ENCODE results near the gene CCDC121. TPM values are rescaled to one million over a fixed set of nuclear protein-coding genes. Genes with fewer than 3 reads are reported as not detected.
A peak's percentile ranks its signal among the peaks of the same experiment; 100 is the strongest.
"Not testable (repeated sequence)": the region's sequence is repeated elsewhere in the genome, so short reads cannot be mapped to it uniquely, and the experiment has no call there.

Gene CCDC121
- total RNA-seq, 2 experiments from 2014 or later: 0.11 to 0.44 TPM

- CTCF ChIA-PET: no interaction called here
- no peaks in the 10 kb centered on the region for H3K4me1 Mint-ChIP-seq
- H3K9me3 Mint-ChIP-seq (ENCODE audit: low read depth): no peaks in the 10 kb centered on the region
- H3K27me3 Mint-ChIP-seq: no peaks in the 10 kb centered on the region
- no peak overlapping the region for H3K4me3 Mint-ChIP-seq
- no peak overlapping the region for H3K27ac Mint-ChIP-seq
- ATAC-seq (no peak), DNase-seq (no peak)
- POLR2A ChIA-PET: interaction anchor here (0.6 kb wide), 1 partner anchor 15 kb away, joined by 3 read pairs; no protein-coding TSS in a partner anchor
- H3K36me3 Mint-ChIP-seq (ENCODE audit: low read depth): peaks cover 53% of the 10 kb centered on the region
- intact Hi-C loops (cut with DNase I, micrococcal nuclease): no loop called here
These were observed 13.5 kb downstream of the CCDC121 start for GRCh38 chr2:27615316-27615715.

GRCh38 chr2:27613985-27614384 is 14.8 kb downstream of the CCDC121 start:
- Mint-ChIP-seq H3K27me3 (no peaks in the 10 kb centered on the region), H3K36me3 (ENCODE audit: low read depth) (peaks cover 50% of the 10 kb centered on the region), H3K4me3 (no peak overlapping the region), H3K9me3 (ENCODE audit: low read depth) (no peaks in the 10 kb centered on the region), H3K4me1 (no peaks in the 10 kb centered on the region), H3K27ac (no peak overlapping the region)
- POLR2A ChIA-PET: interaction anchor here (0.5 to 0.7 kb wide), 2 partner anchors 68 to 211 kb away, joined by 3 to 8 read pairs; no protein-coding TSS in a partner anchor
- intact Hi-C loops (cut with DNase I, micrococcal nuclease): no loop called here
- CTCF ChIA-PET: interaction anchor here (0.7 to 1.6 kb wide), 5 partner anchors 9 to 69 kb away, joined by 3 read pairs; partner anchors contain the start of genes CCDC121 and GPN1
- ATAC-seq: no peak
- no peak for DNase-seq

DNA sequence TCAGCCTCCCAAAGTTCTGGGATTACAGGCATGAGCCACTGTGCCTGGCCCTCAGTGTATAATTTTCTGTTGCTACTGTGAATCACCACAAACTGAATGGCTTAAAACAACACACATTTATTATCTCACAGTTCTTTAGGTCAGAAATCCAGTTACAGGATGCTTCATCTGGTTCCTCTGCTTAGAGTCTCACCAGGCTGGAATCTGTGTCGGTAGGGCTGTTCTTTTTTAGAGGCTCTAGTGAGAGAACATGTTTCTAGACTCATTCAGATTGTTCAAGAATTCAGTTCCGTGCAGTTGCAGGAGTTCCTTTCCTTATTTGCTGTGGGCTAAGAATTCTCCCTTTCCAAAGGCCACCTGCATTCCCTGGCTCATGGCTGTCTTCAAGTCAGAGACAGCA is 22.2 kb downstream of the CCDC121 start:
- CTCF ChIA-PET: no interaction called here
- Mint-ChIP-seq H3K27me3 (no peaks in the 10 kb centered on the region), H3K4me1 (peaks cover 4% of the 10 kb centered on the region), H3K9me3 (ENCODE audit: low read depth) (no peaks in the 10 kb centered on the region), H3K27ac (no peak overlapping the region), H3K4me3 (no peak overlapping the region), H3K36me3 (ENCODE audit: low read depth) (peaks cover 46% of the 10 kb centered on the region)
- intact Hi-C loops (cut with DNase I, micrococcal nuclease): no loop called here
- DNase-seq (no peak), ATAC-seq (no peak)
- POLR2A ChIA-PET: no interaction called here

GRCh38 chr2:27596627-27597026 is 32.2 kb downstream of the CCDC121 start:
- Mint-ChIP-seq H3K4me3 (no peak overlapping the region), H3K36me3 (ENCODE audit: low read depth) (peaks cover 65% of the 10 kb centered on the region), H3K27ac (peak overlapping the region; percentile 60), H3K4me1 (peaks cover 49% of the 10 kb centered on the region), H3K27me3 (no peaks in the 10 kb centered on the region), H3K9me3 (ENCODE audit: low read depth) (peaks cover 12% of the 10 kb centered on the region)
- DNase-seq (no peak), ATAC-seq (no peak)
- ChIA-PET CTCF (interaction anchor here (1.0 to 2.0 kb wide), 3 partner anchors 10 to 86 kb away, joined by 3 to 6 read pairs (median 6); no protein-coding TSS in a partner anchor), POLR2A (no interaction called here)
- intact Hi-C loops (cut with DNase I, micrococcal nuclease): no loop called here

GRCh38 chr2:27595412-27595811 is 33.4 kb downstream of the CCDC121 start:
- intact Hi-C loops (cut with DNase I, micrococcal nuclease); CTCF ChIA-PET; POLR2A ChIA-PET; DNase-seq; ATAC-seq; H3K4me3 Mint-ChIP-seq; H3K27me3 Mint-ChIP-seq: not testable (repeated sequence)
- Mint-ChIP-seq H3K36me3 (ENCODE audit: low read depth) (peaks cover 65% of the 10 kb centered on the region), H3K4me1 (peaks cover 45% of the 10 kb centered on the region), H3K9me3 (ENCODE audit: low read depth) (peaks cover 18% of the 10 kb centered on the region), H3K27ac (peak overlapping the region; percentile 24)

DNA sequence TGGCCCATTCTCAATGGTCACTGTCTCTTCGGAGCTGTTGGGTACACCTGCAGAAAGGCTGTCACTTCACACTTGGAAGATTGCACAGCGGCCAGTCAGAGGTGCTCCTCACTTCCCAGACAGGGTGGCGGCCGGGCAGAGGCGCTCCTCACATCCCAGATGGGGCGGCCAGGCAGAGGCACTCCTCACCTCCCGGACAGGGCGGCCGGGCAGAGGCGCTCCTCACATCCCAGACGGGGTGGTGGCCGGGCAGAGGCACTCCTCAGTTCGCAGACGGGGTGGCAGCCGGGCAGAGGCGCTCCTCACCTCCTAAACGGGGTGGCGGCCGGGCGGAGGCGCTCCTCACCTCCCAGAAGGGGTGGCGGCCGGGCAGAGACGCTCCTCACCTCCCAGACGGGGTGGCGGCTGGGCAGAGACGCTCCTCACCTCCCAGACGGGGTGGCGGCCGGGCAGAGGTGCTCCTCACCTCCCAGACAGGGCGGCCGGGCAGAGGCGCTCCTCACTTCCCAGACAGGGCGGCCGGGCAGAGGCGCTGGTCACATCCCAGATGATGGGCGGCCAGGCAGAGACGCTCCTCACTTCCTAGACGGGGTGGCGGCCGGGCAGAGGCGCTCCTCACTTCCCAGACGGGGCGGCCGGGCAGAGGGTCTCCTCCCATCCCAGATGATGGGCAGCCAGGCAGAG is 34.6 kb downstream of the CCDC121 start:
- Mint-ChIP-seq H3K4me1 (peaks cover 36% of the 10 kb centered on the region), H3K36me3 (ENCODE audit: low read depth) (peaks cover 67% of the 10 kb centered on the region), H3K9me3 (ENCODE audit: low read depth) (peaks cover 21% of the 10 kb centered on the region)
- intact Hi-C loops (cut with DNase I, micrococcal nuclease); ATAC-seq; H3K27ac Mint-ChIP-seq; H3K27me3 Mint-ChIP-seq; H3K4me3 Mint-ChIP-seq; POLR2A ChIA-PET; CTCF ChIA-PET; DNase-seq: not testable (repeated sequence)

DNA sequence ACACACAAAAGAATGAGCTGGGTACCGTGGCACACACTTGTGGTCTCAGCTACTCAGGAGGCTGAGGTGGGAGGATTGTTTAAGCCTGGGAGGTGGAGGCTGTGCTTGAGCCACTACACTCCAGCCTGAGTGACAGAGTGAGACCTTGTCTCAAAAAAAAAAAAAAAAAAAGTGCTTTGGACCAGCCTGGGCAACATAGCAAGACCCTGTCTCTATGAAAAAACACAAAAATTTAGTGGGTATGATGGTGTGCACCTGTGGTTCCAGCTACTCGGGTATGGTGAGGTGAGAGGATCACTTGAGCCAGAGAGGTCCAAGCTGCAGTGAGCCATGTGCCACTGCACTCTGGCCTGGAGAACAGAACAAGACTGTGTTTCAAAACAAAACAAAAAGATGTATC is 35.6 kb downstream of the CCDC121 start:
- Mint-ChIP-seq H3K4me3 (no peak overlapping the region), H3K27ac (peak overlapping the region; percentile 3), H3K27me3 (no peaks in the 10 kb centered on the region), H3K9me3 (ENCODE audit: low read depth) (peaks cover 21% of the 10 kb centered on the region), H3K36me3 (ENCODE audit: low read depth) (peaks cover 62% of the 10 kb centered on the region), H3K4me1 (peaks cover 36% of the 10 kb centered on the region)
- intact Hi-C loops (cut with DNase I, micrococcal nuclease): no loop called here
- ChIA-PET CTCF (no interaction called here), POLR2A (interaction anchor here (0.6 kb wide), 1 partner anchor 12 kb away, joined by 8 read pairs; no protein-coding TSS in a partner anchor)
- DNase-seq: no peak
- no peak for ATAC-seq

- no peak overlapping the region for H3K27ac Mint-ChIP-seq
- H3K36me3 Mint-ChIP-seq (ENCODE audit: low read depth): peaks cover 61% of the 10 kb centered on the region
- H3K27me3 Mint-ChIP-seq: no peaks in the 10 kb centered on the region
- intact Hi-C loops (cut with DNase I, micrococcal nuclease): no loop called here
- no peak overlapping the region for H3K4me3 Mint-ChIP-seq
- DNase-seq (no peak), ATAC-seq (no peak)
- POLR2A ChIA-PET: no interaction called here
- H3K9me3 Mint-ChIP-seq (ENCODE audit: low read depth): peaks cover 21% of the 10 kb centered on the region
- peaks cover 36% of the 10 kb centered on the region for H3K4me1 Mint-ChIP-seq
- CTCF ChIA-PET: interaction anchor here (0.6 kb wide), 1 partner anchor 125 kb away, joined by 3 read pairs; no protein-coding TSS in a partner anchor
These were observed 37.1 kb downstream of the CCDC121 start for GRCh38 chr2:27591745-27592144.

DNA sequence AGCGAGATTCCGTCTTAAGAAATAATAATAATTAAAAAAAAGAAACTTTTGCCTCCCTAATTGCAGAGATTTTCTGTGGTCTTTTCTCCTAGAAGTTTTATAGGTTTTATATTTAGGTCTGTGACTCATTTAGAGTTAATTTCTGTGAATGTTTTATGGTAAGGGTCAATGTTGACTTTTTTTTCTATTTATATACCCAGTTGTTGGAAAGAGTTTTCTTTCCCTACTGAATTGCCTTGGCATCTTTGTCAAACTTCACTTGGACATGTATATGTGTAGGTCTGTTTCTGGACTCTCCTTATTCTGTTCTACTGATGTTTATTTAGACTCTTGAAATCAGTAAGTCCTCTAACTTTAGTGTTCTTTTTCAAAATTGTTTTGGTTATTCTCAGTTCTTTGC is 40.5 kb downstream of the CCDC121 start:
- ChIA-PET CTCF (no interaction called here), POLR2A (no interaction called here)
- H3K27ac Mint-ChIP-seq: no peak overlapping the region

GRCh38 chr2:27587025-27587424 is 41.8 kb downstream of the CCDC121 start:
- peaks cover 58% of the 10 kb centered on the region for H3K36me3 Mint-ChIP-seq (ENCODE audit: low read depth)
- ATAC-seq (peak; percentile 33), DNase-seq (peak; percentile 23)
- H3K4me3 Mint-ChIP-seq: peak overlapping the region; percentile 9
- peak overlapping the region; percentile 56 for H3K27ac Mint-ChIP-seq
- peaks cover 56% of the 10 kb centered on the region for H3K4me1 Mint-ChIP-seq
- intact Hi-C loops (cut with DNase I, micrococcal nuclease): loop anchor here in 1 of 2 experiments (2.0 kb wide), 1 partner anchor 52 kb away; no protein-coding TSS in a partner anchor
- H3K9me3 Mint-ChIP-seq (ENCODE audit: low read depth): peaks cover 9% of the 10 kb centered on the region
- ChIA-PET CTCF (interaction anchor here (0.7 to 2.4 kb wide), 3 partner anchors 10 to 235 kb away, joined by 3 to 8 read pairs (median 6); no protein-coding TSS in a partner anchor), POLR2A (no interaction called here)
- no peaks in the 10 kb centered on the region for H3K27me3 Mint-ChIP-seq

More for the DNA sequence above, 40.5 kb downstream of the CCDC121 start:
- Mint-ChIP-seq H3K4me3 (no peak overlapping the region), H3K36me3 (ENCODE audit: low read depth) (peaks cover 57% of the 10 kb centered on the region), H3K9me3 (ENCODE audit: low read depth) (peaks cover 12% of the 10 kb centered on the region), H3K27me3 (no peaks in the 10 kb centered on the region), H3K4me1 (peaks cover 55% of the 10 kb centered on the region)
- DNase-seq (no peak), ATAC-seq (no peak)
- intact Hi-C loops (cut with DNase I, micrococcal nuclease): no loop called here

DNA sequence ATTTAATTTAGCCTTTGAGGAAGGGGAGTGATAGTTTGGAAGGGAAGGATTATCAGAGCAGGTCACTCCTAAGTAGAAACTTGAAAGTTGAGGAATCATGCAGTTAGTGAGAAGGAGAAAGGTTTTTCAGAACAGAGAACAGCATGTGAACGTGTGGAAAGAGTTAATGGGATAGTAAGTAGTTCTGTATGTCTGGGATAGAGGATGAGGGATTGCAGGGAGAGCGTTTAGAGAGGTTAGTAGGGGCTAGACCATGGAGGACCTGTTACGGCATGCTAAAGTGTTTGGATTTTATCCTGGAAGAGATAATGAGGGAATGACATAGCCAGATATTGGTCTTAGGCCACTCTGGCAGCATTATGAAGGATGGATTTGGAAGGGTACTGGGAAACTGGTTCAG is 44.2 kb downstream of the CCDC121 start:
- Mint-ChIP-seq H3K27me3 (no peaks in the 10 kb centered on the region), H3K36me3 (ENCODE audit: low read depth) (peaks cover 43% of the 10 kb centered on the region), H3K9me3 (ENCODE audit: low read depth) (no peaks in the 10 kb centered on the region), H3K4me1 (peaks cover 54% of the 10 kb centered on the region), H3K4me3 (peak overlapping the region; percentile 98), H3K27ac (peak overlapping the region; percentile 41)
- ChIA-PET POLR2A (no interaction called here), CTCF (interaction anchor here (0.9 to 2.4 kb wide), 3 partner anchors 61 to 99 kb away, joined by 3 to 8 read pairs (median 7); no protein-coding TSS in a partner anchor)
- intact Hi-C loops (cut with DNase I, micrococcal nuclease): loop anchor here in 1 of 2 experiments (5.0 kb wide), 1 partner anchor 227 kb away; the partner anchor contains the start of gene GTF3C2
- DNase-seq: no peak
- no peak for ATAC-seq
